Sigmoid colon (tissue), 4 donors: ENCODE results near the gene DPT.

Source experiments
- CTCF ChIP-seq, 4 experiments: fragments of 450-650 bp in 3 of 4; fragments of 200-600 bp in 1 of 4; IDR thresholded peaks; one replicate each; pipeline ENCODE4 v1.5.1; 2016 to 2019; ENCODE audit warnings: antibody characterized with exemption in 4 of 4, mild to moderate bottlenecking in 3 of 4, moderate library complexity in 2 of 4
- EP300 ChIP-seq, 4 donors: sonication (generic); formaldehyde crosslinking; IDR thresholded peaks; one replicate each; pipeline ENCODE4 v1.6.1; 2017; ENCODE audit warnings: antibody characterized with exemption in 4 of 4
- POLR2A ChIP-seq, 2 donors: fragments of 450-650 bp; IDR thresholded peaks; one replicate each; pipeline ENCODE4 v1.6.1; 2016; ENCODE audit warnings: antibody characterized with exemption in 2 of 2, mild to moderate bottlenecking in 2 of 2, moderate library complexity in 2 of 2
- POLR2AphosphoS5 ChIP-seq, 4 donors: sonication (generic); formaldehyde crosslinking; IDR thresholded peaks; one replicate each; pipeline ENCODE4 v1.6.1; 2017; ENCODE audit warnings: antibody characterized with exemption in 4 of 4

GRCh38 chr1:168759077-168759476 is 30.1 kb upstream of the DPT start:
- TF ChIP-seq POLR2AphosphoS5 (IDR thresholded peaks at IDR 0.05) (no peak), CTCF (IDR thresholded peaks at IDR 0.05) (no peak), POLR2A (IDR thresholded peaks at IDR 0.05) (no peak), EP300 (IDR thresholded peaks at IDR 0.05) (no peak)
